VCaP (cell line): ENCODE data around the gene FOXS1.

ENCODE experiments used
- H3K27ac ChIP-seq: fragments of 450-650 bp; 2 replicates; pipeline ENCODE4 v1.5.1; 2017
- CTCF ChIP-seq: fragments of 450-650 bp; conservative IDR thresholded peaks from 2 replicates; pipeline ENCODE4 v1.5.1; 2017; ENCODE audit warnings: mild to moderate bottlenecking, moderate library complexity

The FOXS1 gene

GRCh38 chr20:31842471-31843157, 2.8 kb downstream of the FOXS1 start:
- no peak overlapping the region for H3K27ac ChIP-seq
- no peak for TF ChIP-seq CTCF

GRCh38 chr20:31841928-31842327, 3.5 kb downstream of the FOXS1 start:
- TF ChIP-seq CTCF = no peak
- H3K27ac ChIP-seq = no peak overlapping the region

DNA sequence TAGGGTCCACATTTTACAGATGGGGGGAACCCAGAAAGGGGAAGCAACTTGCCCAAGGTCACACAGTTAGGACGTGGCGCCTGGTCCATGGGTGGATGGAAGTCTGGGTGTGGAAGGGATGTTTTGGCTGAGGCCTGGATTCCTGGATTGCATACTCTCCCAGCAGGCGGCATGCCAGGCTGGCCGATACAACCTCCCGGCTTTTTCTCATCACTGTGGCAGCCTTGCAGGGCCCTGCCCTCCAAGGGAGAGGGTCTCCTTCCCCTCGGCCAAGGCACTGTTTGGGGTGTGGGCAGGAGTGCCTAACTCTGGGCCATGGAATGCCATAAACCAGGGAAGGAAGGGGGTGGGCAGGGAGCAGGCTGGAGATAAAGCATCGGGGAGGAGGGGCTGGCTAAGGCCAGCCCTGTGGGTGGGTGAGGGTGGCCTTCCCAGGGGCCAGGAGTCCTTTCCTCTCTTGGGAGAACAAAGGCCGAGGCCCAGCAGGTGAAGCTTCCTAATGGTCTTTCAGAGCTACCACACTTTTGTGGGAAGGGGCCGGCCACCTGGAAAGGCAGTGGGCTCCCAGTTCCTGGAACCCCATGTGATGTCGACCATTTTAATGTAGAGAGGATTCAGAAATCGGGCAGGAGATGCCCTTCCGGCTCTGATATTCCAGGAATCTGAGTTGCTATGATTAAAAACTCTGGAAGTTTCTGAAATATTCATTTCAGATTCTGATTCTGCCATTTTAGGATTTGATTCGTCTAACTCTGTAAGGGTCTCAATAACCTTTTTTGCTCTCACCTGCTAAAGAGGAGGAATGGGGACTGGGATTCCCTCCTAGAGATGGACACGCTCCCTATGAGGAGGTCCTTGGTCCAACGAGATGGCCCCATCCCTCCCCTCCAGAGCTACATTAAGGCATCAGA, 4.2 kb downstream of the FOXS1 start:
- no peak overlapping the region for H3K27ac ChIP-seq
- TF ChIP-seq CTCF = no peak

- no peak for TF ChIP-seq CTCF
- H3K27ac ChIP-seq = no peak overlapping the region
These were observed 5.5 kb downstream of the FOXS1 start for GRCh38 chr20:31839782-31840487.

DNA sequence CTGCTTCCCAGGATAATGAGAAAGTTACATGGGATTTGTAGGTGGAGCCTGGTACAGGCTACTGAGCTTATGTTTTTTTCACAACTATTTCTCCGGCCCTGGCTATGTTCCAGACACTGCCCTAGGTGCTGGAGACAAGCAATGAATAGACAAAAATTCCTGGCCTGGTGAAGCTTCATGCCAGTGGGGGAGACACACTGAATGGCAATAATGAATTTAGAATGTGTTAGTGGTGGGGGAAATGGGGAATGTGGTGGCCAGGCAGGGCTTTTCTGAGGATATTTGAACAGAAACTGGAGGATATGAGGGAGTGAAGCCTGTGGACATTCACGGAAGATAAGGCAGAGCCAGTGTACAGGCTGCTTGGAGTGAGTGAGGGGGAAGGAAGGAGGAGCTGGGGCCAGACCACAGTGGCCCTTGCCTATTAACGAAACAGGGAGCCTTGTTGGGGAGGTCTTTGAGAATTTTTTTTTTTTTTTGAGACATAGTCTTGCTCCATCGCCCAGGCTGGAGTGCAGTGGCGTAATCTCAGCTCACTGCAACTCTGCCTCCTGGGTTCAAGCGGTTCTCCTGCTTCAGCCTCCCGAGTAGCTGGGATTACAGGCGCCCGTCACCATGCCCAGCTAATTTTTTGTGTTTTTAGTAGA, 6.6 kb downstream of the FOXS1 start:
- no peak overlapping the region for H3K27ac ChIP-seq
- TF ChIP-seq CTCF = no peak

GRCh38 chr20:31837896-31838397, 7.5 kb downstream of the FOXS1 start:
- H3K27ac ChIP-seq = no peak overlapping the region
- TF ChIP-seq CTCF = no peak
